WI38 (cell line): ENCODE results near the gene IRF2BP1.
A peak's percentile ranks its signal among the peaks of the same experiment; 100 is the strongest.

Source experiments
- H3K4me3 ChIP-seq: 2 replicates; pipeline ENCODE4 v1.5.1; 2011; ENCODE audit warnings: low read depth, mild to moderate bottlenecking, control low read depth, low read length
- TF ChIP-seq, protein P1 (sequence below): IDR thresholded peaks from 2 replicates; pipeline ENCODE4 v1.5.1; 2012; ENCODE audit warnings: low read depth, mild to moderate bottlenecking, control low read depth, low read length

The IRF2BP1 gene

DNA sequence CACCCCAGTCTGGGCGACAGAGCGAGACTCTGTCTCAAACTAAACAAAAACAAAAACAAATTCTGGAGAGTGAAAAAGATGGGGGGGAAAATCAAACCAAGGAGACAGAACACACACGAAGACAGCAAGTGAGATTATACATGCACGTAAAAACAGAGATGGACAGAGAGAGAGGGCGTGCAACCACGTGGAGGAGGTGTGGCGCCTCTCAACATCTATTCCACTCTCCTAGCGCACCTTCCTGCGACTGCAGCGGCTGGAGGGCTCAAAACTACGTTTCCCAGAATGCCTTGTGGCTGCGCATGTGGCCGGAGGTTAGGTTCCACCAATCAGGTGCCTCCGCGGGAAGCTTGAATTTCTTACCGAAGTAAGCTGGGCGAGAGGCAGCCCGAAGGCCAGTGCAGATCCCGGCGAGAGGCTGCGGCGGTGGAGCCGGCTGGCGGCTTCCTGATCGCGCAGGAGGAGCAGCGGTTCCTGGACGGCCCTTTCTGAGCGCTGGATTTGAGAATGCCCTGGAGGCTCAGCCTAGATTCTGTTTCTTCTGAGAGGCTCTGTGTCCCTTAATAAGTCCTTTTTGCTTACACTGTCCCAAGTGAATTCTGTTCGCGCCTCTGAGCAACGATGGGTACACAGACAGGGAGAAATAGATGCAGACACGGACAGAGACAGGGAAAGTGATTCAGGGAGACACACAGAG, 41.8 kb upstream of the IRF2BP1 start:
- TF ChIP-seq, protein P1, sequence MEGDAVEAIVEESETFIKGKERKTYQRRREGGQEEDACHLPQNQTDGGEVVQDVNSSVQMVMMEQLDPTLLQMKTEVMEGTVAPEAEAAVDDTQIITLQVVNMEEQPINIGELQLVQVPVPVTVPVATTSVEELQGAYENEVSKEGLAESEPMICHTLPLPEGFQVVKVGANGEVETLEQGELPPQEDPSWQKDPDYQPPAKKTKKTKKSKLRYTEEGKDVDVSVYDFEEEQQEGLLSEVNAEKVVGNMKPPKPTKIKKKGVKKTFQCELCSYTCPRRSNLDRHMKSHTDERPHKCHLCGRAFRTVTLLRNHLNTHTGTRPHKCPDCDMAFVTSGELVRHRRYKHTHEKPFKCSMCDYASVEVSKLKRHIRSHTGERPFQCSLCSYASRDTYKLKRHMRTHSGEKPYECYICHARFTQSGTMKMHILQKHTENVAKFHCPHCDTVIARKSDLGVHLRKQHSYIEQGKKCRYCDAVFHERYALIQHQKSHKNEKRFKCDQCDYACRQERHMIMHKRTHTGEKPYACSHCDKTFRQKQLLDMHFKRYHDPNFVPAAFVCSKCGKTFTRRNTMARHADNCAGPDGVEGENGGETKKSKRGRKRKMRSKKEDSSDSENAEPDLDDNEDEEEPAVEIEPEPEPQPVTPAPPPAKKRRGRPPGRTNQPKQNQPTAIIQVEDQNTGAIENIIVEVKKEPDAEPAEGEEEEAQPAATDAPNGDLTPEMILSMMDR = no peak
- H3K4me3 ChIP-seq = no peak overlapping the region

DNA sequence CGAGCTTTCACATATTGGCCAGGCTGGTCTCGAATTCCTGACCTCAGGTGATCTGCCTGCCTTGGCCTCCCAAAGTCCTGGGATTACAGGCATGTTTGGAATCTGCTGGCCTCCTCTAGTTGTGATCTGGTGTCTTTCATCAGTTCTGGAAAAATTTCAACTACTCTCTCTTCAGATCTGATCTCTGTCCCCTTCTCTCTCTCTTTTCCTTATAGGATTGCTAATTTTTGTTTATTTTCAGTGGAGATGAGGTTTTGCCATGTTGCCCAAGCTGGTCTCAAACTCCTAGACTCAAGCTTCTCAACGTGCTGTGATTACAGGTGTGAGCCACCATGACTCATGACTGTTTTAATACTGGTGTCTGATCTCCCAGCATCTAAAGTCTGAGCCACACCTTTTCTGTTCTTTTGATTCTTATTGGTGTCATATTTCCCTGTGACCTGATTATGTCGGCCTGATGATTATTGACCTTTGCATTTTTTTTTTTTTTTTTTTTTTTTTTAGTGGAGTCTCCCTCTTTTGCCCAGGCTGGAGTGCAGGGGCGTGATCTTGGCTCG, 39.0 kb upstream of the IRF2BP1 start:
- TF ChIP-seq, protein P1 = no peak
- H3K4me3 ChIP-seq = no peak overlapping the region

DNA sequence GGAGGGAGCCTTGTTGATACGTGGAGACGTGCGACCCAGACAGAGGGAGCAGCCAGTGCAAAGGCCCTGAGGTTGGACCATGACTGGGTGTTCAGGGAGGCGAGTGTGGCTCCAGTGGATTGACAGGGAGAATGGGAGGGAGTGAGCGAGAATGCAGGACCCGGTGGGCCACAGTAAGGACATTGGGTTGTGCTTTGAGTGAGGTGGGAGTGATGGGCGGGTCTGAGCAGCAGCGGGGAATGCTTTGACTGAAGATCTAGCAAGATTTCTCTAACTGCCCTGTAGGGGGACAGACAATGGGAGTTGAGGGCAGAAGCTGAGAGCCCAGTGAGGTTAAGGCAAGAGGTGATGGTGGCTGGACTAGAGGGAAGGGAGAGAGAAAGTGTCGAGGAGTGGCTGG, 36.3 kb upstream of the IRF2BP1 start:
- TF ChIP-seq, protein P1 = peak; percentile 14; the same call in 1 of the 2 replicates
- no peak overlapping the region for H3K4me3 ChIP-seq

DNA sequence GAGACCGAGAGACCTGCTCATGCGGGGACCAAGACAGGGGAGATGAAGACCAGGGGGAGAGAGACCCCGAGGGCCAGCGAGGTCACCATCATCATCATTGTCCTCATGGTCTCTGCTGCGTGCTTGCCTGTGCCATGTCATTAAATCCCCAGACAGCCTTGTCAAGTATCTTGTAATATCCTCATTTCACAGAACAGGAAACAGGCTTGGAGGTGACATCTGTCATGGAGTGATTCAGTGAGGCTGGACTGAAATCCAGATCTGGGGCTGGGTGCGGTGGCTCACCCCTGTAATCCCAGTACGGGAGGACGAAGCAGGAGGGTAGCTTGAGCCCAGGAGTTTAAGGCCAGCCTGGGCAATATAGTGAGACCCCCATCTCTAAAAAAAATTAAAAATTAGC, 34.5 kb upstream of the IRF2BP1 start:
- TF ChIP-seq, protein P1 = no peak
- H3K4me3 ChIP-seq = no peak overlapping the region

DNA sequence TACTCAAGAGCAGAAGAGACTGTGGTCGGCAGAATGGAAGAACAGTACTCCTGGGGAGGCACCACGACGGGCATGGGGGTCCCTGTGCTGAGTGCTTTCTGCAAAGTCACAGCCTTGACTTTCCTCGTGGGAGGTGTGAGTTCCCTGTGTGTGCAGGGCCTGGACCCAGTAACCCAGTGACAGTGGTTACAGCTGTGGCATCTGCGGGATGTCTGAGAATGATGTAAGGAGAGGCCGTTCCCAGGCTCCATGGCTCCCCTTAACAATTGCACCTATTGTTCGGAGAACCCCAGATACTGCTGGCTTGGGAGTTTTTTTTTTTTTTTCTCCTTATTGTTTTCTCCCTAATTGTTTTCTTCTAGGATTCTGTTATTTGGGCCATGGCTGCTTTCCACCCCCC, 33.7 kb upstream of the IRF2BP1 start:
- no peak overlapping the region for H3K4me3 ChIP-seq
- TF ChIP-seq, protein P1 = no peak

DNA sequence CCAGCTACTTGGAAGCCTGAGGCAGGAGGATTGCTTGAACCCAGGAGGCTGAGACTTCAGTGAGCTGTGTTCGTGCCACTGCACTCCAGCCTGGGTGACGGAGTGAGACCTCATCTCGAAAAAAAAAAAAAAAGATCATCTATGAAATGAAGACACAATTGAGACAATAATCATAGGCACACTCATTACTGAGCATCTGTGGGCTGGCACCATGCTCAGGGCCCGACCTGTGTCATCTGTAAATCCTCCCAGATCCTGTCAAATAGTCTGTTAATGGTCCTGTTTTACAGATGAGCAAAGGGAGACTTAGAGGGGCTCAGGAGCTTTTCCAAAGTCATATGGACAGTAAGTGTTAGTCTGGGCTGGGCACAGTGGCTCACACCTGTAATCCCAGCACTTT, 32.8 kb upstream of the IRF2BP1 start:
- TF ChIP-seq, protein P1 = no peak
- no peak overlapping the region for H3K4me3 ChIP-seq

DNA sequence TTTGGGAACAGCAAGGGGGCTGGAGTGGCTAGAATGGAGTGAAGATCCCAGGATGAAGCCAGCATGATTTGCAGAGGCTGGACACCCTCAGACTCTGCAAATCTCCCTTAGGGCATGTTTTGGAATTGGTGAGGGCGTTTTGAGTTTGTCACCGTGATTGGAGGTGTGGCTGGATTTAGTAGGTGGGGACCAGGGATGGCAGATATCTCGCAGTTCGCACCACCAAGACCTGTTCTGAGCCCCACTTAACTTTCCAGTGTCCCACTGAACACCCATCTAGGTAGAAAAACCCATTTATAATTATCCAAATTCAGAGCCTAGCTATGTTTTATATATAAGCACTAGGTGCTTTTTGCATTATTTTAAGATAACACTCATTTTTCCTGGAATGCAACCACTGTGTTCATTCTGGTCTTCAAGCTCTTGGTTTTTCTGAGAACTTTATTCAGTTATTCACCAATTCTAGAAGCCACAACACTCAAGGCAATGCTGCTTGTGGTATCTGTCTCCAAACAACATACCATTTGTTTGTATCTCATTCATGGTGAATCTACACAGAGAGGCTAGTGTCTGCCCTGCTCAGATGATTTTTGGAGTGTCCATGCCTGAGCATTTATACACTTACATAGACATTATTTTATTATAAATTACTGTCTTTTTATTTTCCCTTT, 31.6 kb upstream of the IRF2BP1 start:
- TF ChIP-seq, protein P1 = no peak
- no peak overlapping the region for H3K4me3 ChIP-seq
